SH-SY5Y (cell line): ENCODE data around the gene KCNIP3.

Experiments
- GATA2 ChIP-seq: IDR thresholded peaks from 2 replicates; pipeline ENCODE4 v1.6.1; 2011; ENCODE audit warnings: mild to moderate bottlenecking, low read depth, low read length
- GATA3 ChIP-seq: IDR thresholded peaks from 2 replicates; pipeline ENCODE4 v1.6.1; 2011; ENCODE audit warnings: low read depth, mild to moderate bottlenecking, low read length, moderate library complexity

- TF ChIP-seq GATA2: no peak
- no peak for TF ChIP-seq GATA3
Measured at GRCh38 chr2:95261602-95262001, 35.5 kb upstream of the KCNIP3 start.
